Fibroblast of skin of right biceps (primary cell): ENCODE results near the gene ARL5C.
A peak's percentile ranks its signal among the peaks of the same experiment; 100 is the strongest.

Source experiments
- DNase-seq: peaks from one replicate; pipeline ENCODE4 v3.0.0-alpha.2; 2013

The ARL5C gene

DNA sequence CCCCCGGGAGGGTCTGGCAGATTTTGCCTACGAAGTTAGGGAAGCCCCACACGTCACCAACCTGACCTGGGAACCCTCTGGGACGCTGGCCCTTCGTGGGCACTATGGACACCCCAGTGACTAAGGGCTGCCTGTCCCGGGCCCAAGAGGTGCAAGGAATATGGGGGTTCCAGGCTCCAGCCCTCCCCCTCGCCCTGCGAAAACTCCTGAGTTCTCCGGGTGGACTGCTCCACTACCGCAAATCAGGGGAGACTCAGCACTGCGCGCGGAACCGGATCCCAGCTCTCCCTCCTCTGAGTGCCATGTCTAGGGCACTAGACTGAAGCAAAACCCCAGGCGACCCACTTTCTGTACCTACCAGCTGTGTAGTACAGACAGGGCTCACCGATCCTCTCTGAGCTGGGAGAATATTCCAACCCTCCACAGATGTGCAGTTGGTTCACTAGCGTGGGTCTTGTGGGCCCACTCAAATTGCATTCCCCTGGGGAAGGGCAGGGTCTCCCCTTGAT lies at the start of gene ARL5C:
Gene ARL5C, minus strand, starts transcription at position 321 of the 509 bp plus-strand sequence. CDS start 401 bp downstream, outside the sequence.
- no peak for DNase-seq

DNA sequence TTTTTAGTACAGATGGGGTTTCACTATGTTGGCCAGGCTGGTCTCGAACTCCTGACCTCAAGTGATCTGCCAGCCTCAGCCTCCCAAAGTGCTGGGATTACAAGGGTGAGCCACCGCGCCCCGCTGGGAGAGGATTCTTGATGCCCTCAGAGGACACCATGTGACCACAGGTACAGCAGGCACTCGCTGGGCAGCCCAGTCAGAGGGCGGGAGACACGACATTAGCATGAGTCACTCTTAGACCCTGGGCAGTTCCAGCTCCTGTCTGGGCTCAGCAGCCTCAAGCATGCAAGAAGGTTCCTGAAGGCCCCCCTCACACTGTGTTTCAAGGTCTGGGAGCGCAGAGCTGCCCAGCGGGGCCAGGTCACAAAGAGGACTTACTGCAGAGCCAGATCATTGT lies 47.9 kb upstream of the ARL5C start:
- DNase-seq = no peak

GRCh38 chr17:39212841-39213480 lies 47.0 kb upstream of the ARL5C start:
- no peak for DNase-seq

GRCh38 chr17:39212195-39212810 lies 46.3 kb upstream of the ARL5C start:
- no peak for DNase-seq

DNA sequence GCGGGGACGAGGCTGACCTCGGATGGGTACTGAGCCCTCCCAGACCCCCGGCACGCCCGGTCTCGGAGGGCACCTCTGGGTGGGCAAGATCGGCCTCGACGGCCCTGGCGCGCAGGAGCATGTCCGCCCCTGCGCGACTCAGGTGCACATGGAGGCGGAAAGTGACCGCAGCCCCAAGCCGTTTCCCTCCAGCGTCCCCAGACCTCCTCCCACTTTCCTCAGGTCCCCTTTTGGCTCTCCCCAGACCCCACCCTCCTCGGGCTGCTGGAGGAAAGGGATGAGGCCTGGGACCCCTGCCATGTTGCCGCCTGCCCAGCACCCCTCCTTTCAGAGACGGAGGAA lies 44.1 kb upstream of the ARL5C start:
- no peak for DNase-seq

DNA sequence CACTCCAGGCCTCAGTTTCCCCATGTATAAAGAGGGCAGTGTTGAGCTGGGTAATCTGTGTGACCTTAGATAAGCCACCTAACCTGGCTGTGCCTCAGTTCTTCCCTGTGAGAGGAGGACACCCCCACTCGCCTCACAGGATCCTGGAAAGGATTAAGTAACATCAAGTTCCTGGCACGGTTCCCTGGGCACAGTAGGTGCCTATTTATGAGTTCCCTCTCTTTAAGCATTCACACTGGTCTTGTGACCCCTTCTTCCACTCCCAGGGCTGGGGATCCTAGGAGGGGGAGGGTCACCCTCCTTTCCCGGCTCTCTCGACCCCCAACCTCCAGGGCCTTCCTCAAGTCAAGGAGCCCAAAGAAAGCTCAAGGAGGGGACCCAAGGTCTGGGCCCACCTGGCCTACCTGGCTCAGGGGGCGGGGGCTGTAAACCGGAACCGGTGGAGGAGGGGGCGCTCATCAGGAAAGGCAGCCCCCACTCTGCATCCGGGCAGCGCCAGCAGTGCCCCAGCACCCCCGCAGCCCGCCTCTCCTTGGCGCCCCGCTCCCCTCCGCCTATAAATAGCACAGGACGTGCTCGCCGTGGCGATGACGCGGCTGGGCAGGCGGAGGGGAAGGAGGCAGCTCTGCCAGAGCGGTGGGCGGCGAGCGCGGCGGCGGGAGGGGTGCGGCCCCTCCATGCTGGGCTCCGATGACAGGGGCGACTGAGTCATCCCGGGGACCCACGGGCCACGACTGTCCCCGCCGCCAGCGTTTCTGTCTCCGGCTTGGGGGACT lies 43.5 kb upstream of the ARL5C start:
- peak; percentile 81 for DNase-seq

- DNase-seq = no peak
These were observed 42.9 kb upstream of the ARL5C start for GRCh38 chr17:39208893-39209292.

DNA sequence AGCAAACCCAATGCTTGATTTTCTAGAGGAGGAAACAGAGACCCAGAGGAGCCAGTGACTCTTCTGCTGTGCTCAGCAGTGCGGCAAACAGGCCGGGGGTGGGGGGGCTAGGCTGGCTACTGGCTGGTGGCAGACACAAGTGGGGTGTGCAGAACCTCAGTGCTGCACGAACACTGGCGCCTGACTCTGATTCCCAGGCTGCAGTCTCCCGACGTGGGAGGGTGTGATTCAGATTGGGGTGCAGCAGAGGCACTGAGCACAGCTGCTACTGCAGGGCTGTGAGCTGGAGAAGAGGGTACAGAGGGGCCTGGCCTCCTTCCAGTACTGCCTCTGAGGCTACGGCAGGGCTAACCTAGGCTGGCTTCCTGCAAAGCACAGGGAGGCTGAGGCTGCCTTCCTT lies 42.2 kb upstream of the ARL5C start:
- DNase-seq = no peak

GRCh38 chr17:39205112-39205526 lies 39.2 kb upstream of the ARL5C start:
- DNase-seq = no peak

GRCh38 chr17:39204245-39204644 lies 38.3 kb upstream of the ARL5C start:
- DNase-seq = no peak

DNA sequence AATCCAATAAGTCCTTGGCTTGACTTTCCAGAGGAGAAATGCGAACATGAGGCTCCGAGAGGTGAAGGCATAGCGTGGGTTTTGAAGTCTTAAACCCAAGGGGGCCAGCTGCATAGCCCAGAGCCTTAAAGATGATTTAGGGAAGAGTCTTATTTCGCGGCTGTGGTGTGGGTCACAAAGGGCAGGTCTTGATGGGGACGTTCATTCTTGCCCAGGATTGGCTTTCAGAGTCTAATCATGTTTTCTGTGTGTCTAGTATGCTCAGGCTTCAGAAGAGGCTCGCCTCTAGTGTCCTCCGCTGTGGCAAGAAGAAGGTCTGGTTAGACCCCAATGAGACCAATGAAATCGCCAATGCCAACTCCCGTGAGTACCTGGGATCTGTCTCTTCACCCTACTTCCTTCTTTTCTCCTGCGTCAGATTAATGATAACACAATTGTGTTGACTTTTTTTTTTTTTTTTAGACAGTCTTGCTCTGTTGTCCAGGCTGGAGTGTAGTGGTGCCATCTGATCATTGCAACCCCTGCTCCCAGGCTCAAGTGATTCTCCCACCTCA lies 35.1 kb upstream of the ARL5C start:
- no peak for DNase-seq

- no peak for DNase-seq
These were observed 34.3 kb upstream of the ARL5C start, which contains the start of gene RPL19 for GRCh38 chr17:39200070-39200879. Gene RPL19 (plus strand): TSS chr17:39200283. CDS start chr17:39200345, 62 bp downstream.

DNA sequence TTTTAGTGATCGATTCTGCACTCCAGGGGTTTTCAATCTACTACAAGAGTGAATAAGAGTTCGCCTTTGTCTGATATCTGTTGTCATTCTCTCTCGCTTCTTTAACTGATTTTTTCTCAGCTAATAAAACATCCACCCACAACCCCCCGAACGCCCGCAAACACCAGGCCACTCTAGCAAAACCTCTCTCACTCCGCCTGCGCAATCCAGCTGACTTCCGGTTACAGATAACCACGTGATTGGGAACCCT lies 33.8 kb upstream of the ARL5C start:
- DNase-seq = peak; percentile 95

DNA sequence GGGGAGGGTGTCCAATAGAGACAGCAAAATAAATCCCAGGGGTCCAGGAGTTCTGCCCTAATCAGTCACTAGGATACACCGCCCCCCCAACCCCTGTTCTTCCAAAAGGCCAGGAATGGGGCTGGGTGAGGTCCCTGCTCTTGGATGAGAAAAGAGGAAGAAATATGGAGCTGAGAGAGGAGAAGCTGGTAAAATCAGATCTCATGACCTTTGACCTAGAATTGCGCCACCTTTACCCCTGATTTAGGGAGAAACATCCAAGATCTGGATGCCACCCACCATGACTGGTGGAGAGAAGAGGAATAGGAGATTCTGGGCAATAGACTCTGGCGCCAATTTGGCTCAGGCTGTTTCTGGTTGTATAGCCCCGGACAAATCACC lies 32.2 kb upstream of the ARL5C start:
- no peak for DNase-seq

- peak; percentile 83 for DNase-seq
These were observed 31.6 kb upstream of the ARL5C start, which contains the start of gene CACNB1 for GRCh38 chr17:39197380-39198185. Gene CACNB1 (minus strand): TSS chr17:39197669. CDS start chr17:39197495, 174 bp downstream.

DNA sequence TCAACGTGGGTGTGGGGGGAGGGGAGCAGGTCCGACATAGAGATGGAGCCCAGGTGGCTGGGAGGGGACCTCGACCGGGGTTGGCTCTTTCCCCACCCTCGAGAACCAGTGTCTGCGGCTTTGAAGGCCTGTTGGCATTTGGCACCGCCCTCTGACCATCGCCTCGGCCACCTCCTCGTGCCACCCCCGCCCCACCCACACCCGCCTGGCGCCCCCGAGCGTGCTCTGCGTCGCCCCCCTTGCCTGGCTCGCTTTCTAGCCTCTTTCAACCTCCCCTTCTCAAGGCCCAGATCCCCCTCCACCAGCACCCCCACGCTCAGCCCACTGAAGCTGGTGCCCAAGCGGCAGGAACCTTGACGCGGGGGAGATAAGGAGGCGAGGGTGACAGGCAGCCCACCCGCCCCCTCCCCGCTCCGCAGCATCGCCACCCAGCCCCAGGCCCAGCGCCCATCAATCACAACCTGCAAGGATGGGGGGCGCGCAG lies 30.9 kb upstream of the ARL5C start:
- no peak for DNase-seq

- DNase-seq = no peak
These were observed 30.4 kb upstream of the ARL5C start for GRCh38 chr17:39196241-39196807.

- DNase-seq = no peak
These were observed 29.7 kb upstream of the ARL5C start for GRCh38 chr17:39195568-39196160.

DNA sequence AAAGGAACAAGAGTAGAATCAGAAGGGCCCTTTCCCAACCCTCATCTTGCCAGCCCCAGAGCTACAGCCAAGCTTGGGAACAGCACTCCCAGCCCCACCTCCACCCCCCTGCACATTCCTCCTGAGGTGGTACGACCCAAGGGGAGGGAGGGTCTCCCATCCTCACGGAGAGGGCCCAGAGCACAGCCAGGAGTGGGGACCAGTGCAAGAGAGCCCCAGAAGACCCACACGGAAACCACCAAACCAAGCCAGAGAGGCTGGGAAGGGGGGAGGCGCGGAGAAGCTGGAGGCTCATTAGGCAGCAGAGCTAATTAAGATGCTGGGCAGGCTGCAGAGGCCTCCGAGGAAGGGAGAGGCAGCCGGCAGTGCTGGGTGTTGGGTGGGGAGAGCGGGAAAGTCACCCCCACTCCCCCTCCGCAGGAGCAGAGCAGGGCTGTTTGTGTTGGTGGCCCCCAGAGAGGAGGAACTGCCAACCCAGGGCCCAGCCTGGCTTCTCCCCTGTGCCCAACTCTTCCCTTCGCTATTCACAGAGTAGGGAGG lies 29.1 kb upstream of the ARL5C start:
- no peak for DNase-seq

GRCh38 chr17:39194089-39194984 lies 28.4 kb upstream of the ARL5C start:
- DNase-seq = peak; percentile 81
